Psoas muscle (tissue), 8 donors: ENCODE results near the gene RMC1. TPM values are rescaled to one million over a fixed set of nuclear protein-coding genes. Genes with fewer than 3 reads are reported as not detected.

Source experiments
- ATAC-seq, 4 donors: fragments of 200-7000 bp; cut with Tn5 transposase; one replicate each; pipeline ENCODE4 v1.9.1; 2020; ENCODE audit warnings: moderate library complexity in 3 of 4, mild to moderate bottlenecking in 2 of 4
- DNase-seq, 2 donors: peaks; one replicate each; pipeline ENCODE4 v3.0.0-alpha.2; 2020
- H3K27ac ChIP-seq: fragments of 200-600 bp; one replicate; pipeline ENCODE4 v1.8.0; 2022
- H3K27me3 ChIP-seq, 3 donors: fragments of 200-600 bp in 1 of 3; one replicate each; pipeline versions ENCODE4 v1.6.1 to v1.8.0; 2013 to 2022; ENCODE audit warnings: low read length in 2 of 3, mild to moderate bottlenecking in 2 of 3, moderate library complexity in 1 of 3; ENCODE audit not compliant: insufficient read depth in 3 of 3
- H3K36me3 ChIP-seq, 2 donors: fragments of 200-600 bp in 1 of 2; one replicate each; pipeline versions ENCODE4 v1.6.1 to v1.8.0; 2013 to 2022; ENCODE audit warnings: low read depth in 1 of 2, mild to moderate bottlenecking in 1 of 2, moderate library complexity in 1 of 2; ENCODE audit not compliant: insufficient read depth in 1 of 2
- H3K4me1 ChIP-seq: fragments of 200-600 bp; one replicate; pipeline ENCODE4 v1.8.0; 2022
- H3K4me3 ChIP-seq: fragments of 200-600 bp; one replicate; pipeline ENCODE4 v1.8.0; 2022; ENCODE audit warnings: mild to moderate bottlenecking
- H3K9me3 ChIP-seq: fragments of 200-600 bp; one replicate; pipeline ENCODE4 v1.8.0; 2022
- WGBS, 3 donors: extraction: QIAGEN DNeasy Blood & Tissue Kit; methylation state at CpG; one replicate each; pipeline versions ENCODE4 v1.1.6 to v1.1.7; 2013; 5-methylcytosine and 5-hydroxymethylcytosine counted together
- intact Hi-C, 2 donors: fragments of 100-400 bp; cut with DNase I; formaldehyde crosslinking; loops; one replicate each; pipeline versions ENCODE4 v1.11.0 to v1.14.2; 2022
- polyA plus RNA-seq, 3 donors: library from polyadenylated mRNA; stranded (reverse); fragments of 200-250 nt; gene quantifications; one replicate each; pipeline ENCODE4 v1.2.3, GENCODE V29; 2013
- total RNA-seq, 4 donors: library from RNA; stranded (reverse); fragmentation: NEBNext Ultra II Directional in 2 of 4; extraction: Animal tissue kit (Norgen Biotek cat#: 25700) in 2 of 4; gene quantifications; one replicate each; pipeline versions ENCODE4 v1.2.1 to v1.2.4, GENCODE V29; 2021 to 2023
- TF ChIP-seq, protein P1 (sequence below): fragments of 200-600 bp; IDR thresholded peaks from one replicate; pipeline ENCODE4 v1.8.0; 2022; ENCODE audit warnings: antibody characterized with exemption
- donor health status: healthy with polysubstance abuse.
- donor health status: DM: no; HTN: no; CAD: no; lungs with moderate emphysema.
- donor health status: Bipolar disorder and iron deficiency.
- donor health status: healthy.
- donor health status: DM: yes; HTN: yes; CAD: no.
- donor health status: DM: no; HTN: no; CAD: no.
- donor health status: DM: no; HTN: no; CAD: no.
- donor health status: DM: yes; HTN: yes; CAD: no.

RMC1 gene
- total and polyA plus RNA-seq, 7 donors, result 13.8 to 33.9 (median 19.3) TPM

DNA sequence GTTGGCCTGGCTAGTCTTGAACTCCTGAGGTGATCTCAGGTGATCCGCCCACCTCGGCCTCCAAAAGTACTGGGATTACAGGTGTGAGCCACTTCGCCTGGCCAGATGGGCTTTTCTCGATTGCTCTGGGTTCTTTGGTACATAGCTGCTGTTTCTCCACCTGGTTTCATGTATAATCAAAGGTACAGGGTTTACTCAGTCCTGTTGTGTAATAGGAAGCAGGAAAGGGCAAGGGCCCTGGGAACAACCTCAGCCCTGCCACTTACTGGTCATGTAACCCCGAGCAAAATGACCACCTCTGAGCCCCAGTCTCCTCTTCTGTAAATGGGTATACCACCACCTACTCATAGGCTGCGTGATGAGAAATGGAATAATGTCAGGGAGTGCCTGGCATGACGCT lies 34.0 kb downstream of the RMC1 start:
- ATAC-seq (no peak), DNase-seq (no peak)
- Histone ChIP-seq H3K27me3 (no peaks in the 10 kb centered on the region), H3K27ac (no peak overlapping the region), H3K4me1 (no peaks in the 10 kb centered on the region), H3K4me3 (no peak overlapping the region), H3K9me3 (no peaks in the 10 kb centered on the region), H3K36me3 (peaks cover 15 to 100% of the 10 kb centered on the region in 2 donors)
- WGBS, 3 donors, result 96 to 98% (median 97%) methylated on average over 7 of the region's 7 CpGs
- intact Hi-C loops, result no loop called here
- TF ChIP-seq, protein P1, sequence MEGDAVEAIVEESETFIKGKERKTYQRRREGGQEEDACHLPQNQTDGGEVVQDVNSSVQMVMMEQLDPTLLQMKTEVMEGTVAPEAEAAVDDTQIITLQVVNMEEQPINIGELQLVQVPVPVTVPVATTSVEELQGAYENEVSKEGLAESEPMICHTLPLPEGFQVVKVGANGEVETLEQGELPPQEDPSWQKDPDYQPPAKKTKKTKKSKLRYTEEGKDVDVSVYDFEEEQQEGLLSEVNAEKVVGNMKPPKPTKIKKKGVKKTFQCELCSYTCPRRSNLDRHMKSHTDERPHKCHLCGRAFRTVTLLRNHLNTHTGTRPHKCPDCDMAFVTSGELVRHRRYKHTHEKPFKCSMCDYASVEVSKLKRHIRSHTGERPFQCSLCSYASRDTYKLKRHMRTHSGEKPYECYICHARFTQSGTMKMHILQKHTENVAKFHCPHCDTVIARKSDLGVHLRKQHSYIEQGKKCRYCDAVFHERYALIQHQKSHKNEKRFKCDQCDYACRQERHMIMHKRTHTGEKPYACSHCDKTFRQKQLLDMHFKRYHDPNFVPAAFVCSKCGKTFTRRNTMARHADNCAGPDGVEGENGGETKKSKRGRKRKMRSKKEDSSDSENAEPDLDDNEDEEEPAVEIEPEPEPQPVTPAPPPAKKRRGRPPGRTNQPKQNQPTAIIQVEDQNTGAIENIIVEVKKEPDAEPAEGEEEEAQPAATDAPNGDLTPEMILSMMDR, result no peak

DNA sequence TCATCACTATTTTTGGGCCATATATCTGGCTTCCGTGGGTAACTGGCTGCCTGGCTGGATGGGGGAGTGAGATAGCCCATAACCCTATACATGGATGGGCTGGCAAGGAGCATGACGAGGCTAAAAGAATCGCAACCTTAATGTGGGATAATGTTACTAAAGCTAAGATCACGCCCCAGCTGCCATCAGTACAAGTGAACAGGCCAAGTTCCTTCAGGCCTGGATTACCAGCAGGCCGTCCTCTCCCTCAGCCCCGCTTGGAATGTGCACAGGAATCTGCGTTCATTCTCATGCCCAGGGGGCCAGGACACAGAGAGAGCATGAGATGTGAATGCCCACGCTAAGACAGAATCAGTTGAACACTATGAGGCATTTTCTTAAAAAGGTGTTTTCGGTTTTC lies 34.7 kb downstream of the RMC1 start:
- peak in 3 of 4 donors; percentile 30 to 54 (median 34) for ATAC-seq
- no peak overlapping the region for H3K27ac ChIP-seq
- DNase-seq, result no peak
- H3K36me3 ChIP-seq, result peaks cover 15 to 100% of the 10 kb centered on the region in 2 donors
- H3K4me1 ChIP-seq, result no peaks in the 10 kb centered on the region
- 69 to 76% (median 71%) methylated on average over 9 of the region's 9 CpGs for WGBS, 3 donors
- no peak overlapping the region for H3K4me3 ChIP-seq
- intact Hi-C loops, result no loop called here
- no peaks in the 10 kb centered on the region for H3K9me3 ChIP-seq
- TF ChIP-seq, protein P1, result no peak
- H3K27me3 ChIP-seq, result no peaks in the 10 kb centered on the region

DNA sequence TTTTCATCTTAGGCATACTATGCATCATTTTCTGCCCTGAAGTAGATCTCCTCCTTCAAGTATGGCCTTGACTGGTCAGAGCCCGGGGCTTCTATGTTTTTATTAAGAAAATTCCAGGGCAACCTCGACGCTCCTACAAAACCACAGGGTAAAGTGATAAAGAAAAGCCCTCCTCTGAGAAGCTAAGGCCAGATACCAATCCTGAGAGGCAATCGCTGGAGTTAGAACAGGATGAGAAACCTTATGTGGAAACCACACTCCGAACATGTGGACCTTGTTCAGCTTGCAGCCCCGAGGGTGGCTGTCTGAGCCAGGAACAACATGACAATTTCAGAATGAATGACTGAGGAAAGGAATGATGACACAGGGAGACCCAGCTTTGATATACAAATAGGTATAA lies 35.6 kb downstream of the RMC1 start:
- no peaks in the 10 kb centered on the region for H3K9me3 ChIP-seq
- intact Hi-C loops, result no loop called here
- TF ChIP-seq, protein P1, result no peak
- 88 to 89% (median 89%) methylated on average over 6 of the region's 6 CpGs for WGBS, 3 donors
- H3K4me3 ChIP-seq, result no peak overlapping the region
- H3K36me3 ChIP-seq, result peaks cover 15 to 100% of the 10 kb centered on the region in 2 donors
- ATAC-seq (no peak), DNase-seq (no peak)
- no peaks in the 10 kb centered on the region for H3K4me1 ChIP-seq
- no peak overlapping the region for H3K27ac ChIP-seq
- no peaks in the 10 kb centered on the region for H3K27me3 ChIP-seq

DNA sequence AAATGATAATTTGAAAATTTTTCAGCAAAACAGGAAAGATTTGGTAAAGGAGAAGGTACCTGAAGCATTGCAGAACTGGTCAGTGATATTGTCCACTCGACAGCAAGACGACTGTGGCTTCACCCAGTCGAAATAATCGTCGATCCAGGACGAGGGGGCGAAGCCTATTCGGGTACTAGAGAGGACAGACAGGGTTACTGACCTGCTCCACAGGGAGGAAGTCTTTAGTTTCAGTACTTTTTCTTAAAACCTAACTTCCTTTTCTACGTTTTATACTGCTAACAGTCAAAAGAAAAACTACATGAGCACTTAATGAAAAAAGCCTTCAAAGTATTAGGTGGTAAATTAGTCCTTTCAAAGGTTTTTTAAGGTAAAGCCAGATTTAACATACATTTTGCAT lies 36.0 kb downstream of the RMC1 start:
- 89 to 93% (median 90%) methylated on average over 9 of the region's 9 CpGs for WGBS, 3 donors
- H3K4me1 ChIP-seq, result no peaks in the 10 kb centered on the region
- TF ChIP-seq, protein P1, result no peak
- H3K27me3 ChIP-seq, result no peaks in the 10 kb centered on the region
- DNase-seq (no peak), ATAC-seq (no peak)
- H3K36me3 ChIP-seq, result peaks cover 14 to 100% of the 10 kb centered on the region in 2 donors
- no peaks in the 10 kb centered on the region for H3K9me3 ChIP-seq
- no peak overlapping the region for H3K27ac ChIP-seq
- no peak overlapping the region for H3K4me3 ChIP-seq
- intact Hi-C loops, result no loop called here

DNA sequence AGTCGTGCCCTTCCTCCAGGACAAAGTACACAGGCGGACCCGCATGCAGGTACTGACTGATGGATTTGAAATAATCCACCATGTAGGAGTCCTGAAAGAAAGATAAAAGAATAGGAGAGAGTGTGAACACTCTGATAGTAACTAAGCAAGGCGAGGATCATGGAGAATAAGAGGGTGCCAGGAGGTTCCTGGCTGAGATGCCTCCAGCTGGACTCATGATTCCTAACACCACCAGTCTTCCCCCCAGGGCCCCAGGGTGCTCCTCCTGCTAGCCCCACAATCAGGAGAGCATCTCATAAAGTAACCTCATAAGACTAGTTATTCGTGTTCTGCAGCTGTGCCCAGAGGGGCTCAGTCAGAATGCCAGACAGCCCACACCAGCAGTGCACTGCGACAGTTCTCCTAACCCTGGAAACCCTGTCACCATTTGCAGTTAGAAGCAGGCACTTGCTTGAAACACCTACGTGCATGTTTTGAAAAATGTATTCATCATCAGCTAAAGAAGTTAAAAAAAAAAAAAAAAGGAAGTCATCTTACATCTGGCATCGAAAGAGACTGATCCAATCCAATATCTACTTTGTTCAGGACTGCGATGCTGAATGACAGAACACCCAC lies 36.7 kb downstream of the RMC1 start:
- ATAC-seq (no peak), DNase-seq (no peak)
- WGBS, 3 donors, result 89 to 92% (median 91%) methylated on average over 9 of the region's 9 CpGs

More for the DNA sequence above, 36.7 kb downstream of the RMC1 start:
- Histone ChIP-seq H3K9me3 (no peaks in the 10 kb centered on the region), H3K36me3 (peaks cover 15 to 100% of the 10 kb centered on the region in 2 donors), H3K27ac (no peak overlapping the region), H3K27me3 (no peaks in the 10 kb centered on the region), H3K4me3 (no peak overlapping the region), H3K4me1 (no peaks in the 10 kb centered on the region)
- intact Hi-C loops, result no loop called here
- TF ChIP-seq, protein P1, result no peak
